ENCODE results near the gene IL3RA.
"Not testable (repeated sequence)": the region's sequence is repeated elsewhere in the genome, so short reads cannot be mapped to it uniquely, and the experiment has no call there.

The IL3RA gene

GRCh38 chrX:1336331-1336943 lies at the start of gene IL3RA:
IL3RA (plus strand) TSS chrX:1336785; CDS start chrX:1341766, 4,981 bp downstream.
- no peak for DNase-seq (ENCODE audit: low spot score)

GRCh38 chrX:1289535-1289934 lies 47.0 kb upstream of the IL3RA start:
- DNase-seq (ENCODE audit: low spot score): no peak

GRCh38 chrX:1291110-1291740 lies 45.4 kb upstream of the IL3RA start:
- no peak for DNase-seq (ENCODE audit: low spot score)

- no peak for DNase-seq (ENCODE audit: low spot score)
Observed at GRCh38 chrX:1292575-1293290, 43.9 kb upstream of the IL3RA start.

GRCh38 chrX:1294301-1295067 lies 42.1 kb upstream of the IL3RA start:
- no peak for DNase-seq (ENCODE audit: low spot score)

- no peak for DNase-seq (ENCODE audit: low spot score)
Observed at GRCh38 chrX:1295550-1295949, 41.0 kb upstream of the IL3RA start.

GRCh38 chrX:1297591-1297990 lies 39.0 kb upstream of the IL3RA start:
- not testable (repeated sequence) for DNase-seq (ENCODE audit: low spot score)

GRCh38 chrX:1300449-1300848 lies 36.1 kb upstream of the IL3RA start:
- no peak for DNase-seq (ENCODE audit: low spot score)

- DNase-seq (ENCODE audit: low spot score): no peak
Observed at GRCh38 chrX:1305411-1305810, 31.2 kb upstream of the IL3RA start.

- no peak for DNase-seq (ENCODE audit: low spot score)
Observed at GRCh38 chrX:1306909-1307625, 29.5 kb upstream of the IL3RA start.

GRCh38 chrX:1307626-1308340 lies 28.8 kb upstream of the IL3RA start:
- no peak for DNase-seq (ENCODE audit: low spot score)

GRCh38 chrX:1308476-1308875 lies 28.1 kb upstream of the IL3RA start:
- DNase-seq (ENCODE audit: low spot score): no peak

- DNase-seq (ENCODE audit: low spot score): not testable (repeated sequence)
Observed at GRCh38 chrX:1308917-1309316, 27.7 kb upstream of the IL3RA start.

- no peak for DNase-seq (ENCODE audit: low spot score)
Observed at GRCh38 chrX:1313788-1314187, 22.8 kb upstream of the IL3RA start.

GRCh38 chrX:1316527-1316926 lies 20.1 kb upstream of the IL3RA start:
- no peak for DNase-seq (ENCODE audit: low spot score)

- DNase-seq (ENCODE audit: low spot score): no peak
Observed at GRCh38 chrX:1321674-1322073, 14.9 kb upstream of the IL3RA start.

- no peak for DNase-seq (ENCODE audit: low spot score)
Observed at GRCh38 chrX:1322393-1322792, 14.2 kb upstream of the IL3RA start.

- DNase-seq (ENCODE audit: low spot score): peak; percentile 32
Observed at GRCh38 chrX:1323315-1323714, 13.3 kb upstream of the IL3RA start.

GRCh38 chrX:1325515-1326116 lies 11.0 kb upstream of the IL3RA start:
- DNase-seq (ENCODE audit: low spot score): no peak

- no peak for DNase-seq (ENCODE audit: low spot score)
Observed at GRCh38 chrX:1327651-1328304, 8.8 kb upstream of the IL3RA start.
